NB4 (cell line): Measurements from ENCODE around the gene ARHGEF7.

Experiments
- DNase-seq: peaks from one replicate; pipeline ENCODE4 v3.0.0; 2010; ENCODE audit warnings: low read depth
- H3K4me3 ChIP-seq: one replicate; pipeline ENCODE4 v1.5.1; 2011; ENCODE audit warnings: mild to moderate bottlenecking, low read depth, low read length, moderate library complexity
- CTCF ChIP-seq: IDR thresholded peaks from one replicate; pipeline ENCODE4 v1.5.1; 2012; ENCODE audit warnings: low read depth, low read length
- MAX ChIP-seq: IDR thresholded peaks from 2 replicates; pipeline ENCODE4 v1.6.1; 2011; ENCODE audit warnings: low read depth, low read length
- MYC ChIP-seq: IDR thresholded peaks from 2 replicates; pipeline ENCODE4 v1.6.1; 2011; ENCODE audit warnings: low read depth, low read length
- POLR2A ChIP-seq: IDR thresholded peaks from 2 replicates; pipeline ENCODE4 v1.6.1; 2011; ENCODE audit warnings: mild to moderate bottlenecking; ENCODE audit not compliant: insufficient read length; ENCODE audit errors: extremely low read depth

ARHGEF7 gene

GRCh38 chr13:111115965-111116521, 933 bp downstream of the ARHGEF7 start:
- no peak for TF ChIP-seq POLR2A
- TF ChIP-seq MAX, result no peak
- no peak for TF ChIP-seq CTCF
- no peak for TF ChIP-seq MYC
- DNase-seq, result no peak
- no peak overlapping the region for H3K4me3 ChIP-seq

- no peak overlapping the region for H3K4me3 ChIP-seq
- TF ChIP-seq CTCF, result no peak
- TF ChIP-seq POLR2A, result no peak
- TF ChIP-seq MYC, result no peak
- TF ChIP-seq MAX, result no peak
- DNase-seq, result no peak
Measured at GRCh38 chr13:111116856-111117255, 1.7 kb downstream of the ARHGEF7 start.

GRCh38 chr13:111117289-111117688, 2.2 kb downstream of the ARHGEF7 start:
- no peak for TF ChIP-seq POLR2A
- no peak for TF ChIP-seq CTCF
- no peak for TF ChIP-seq MYC
- DNase-seq, result no peak
- no peak overlapping the region for H3K4me3 ChIP-seq

- no peak for DNase-seq
- no peak overlapping the region for H3K4me3 ChIP-seq
- TF ChIP-seq CTCF (no peak), MYC (no peak)
Measured at GRCh38 chr13:111117961-111118360, 2.9 kb downstream of the ARHGEF7 start.

GRCh38 chr13:111118898-111119607, 3.9 kb downstream of the ARHGEF7 start:
- H3K4me3 ChIP-seq, result no peak overlapping the region
- no peak for DNase-seq
- TF ChIP-seq MYC (no peak), CTCF (no peak), MAX (no peak), POLR2A (no peak)

GRCh38 chr13:111119966-111120365, 4.9 kb downstream of the ARHGEF7 start:
- no peak overlapping the region for H3K4me3 ChIP-seq
- no peak for DNase-seq
- no peak for TF ChIP-seq CTCF
- no peak for TF ChIP-seq MYC
- TF ChIP-seq MAX, result no peak
- no peak for TF ChIP-seq POLR2A
